ENCODE data around the gene CLEC20A.

The CLEC20A gene

DNA sequence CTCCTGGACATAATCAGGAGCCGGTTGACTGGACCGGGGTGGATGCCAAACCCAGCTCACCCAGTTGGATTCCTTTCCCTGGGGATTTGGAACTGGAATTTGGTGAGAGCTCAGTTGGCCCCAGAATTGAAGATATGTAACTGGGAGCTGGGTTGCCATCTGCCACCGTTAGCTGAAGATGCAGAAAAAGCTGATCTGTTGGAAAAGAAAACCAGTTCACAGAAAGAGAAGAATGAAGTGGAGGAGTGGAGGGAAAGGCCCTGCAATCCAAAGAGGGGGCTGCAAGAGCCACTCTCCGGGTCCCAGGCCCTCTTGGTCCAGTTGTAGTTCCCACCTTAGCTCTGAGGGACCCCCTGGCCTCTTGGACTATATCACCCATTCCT is 32.2 kb upstream of the CLEC20A start:
- H3K4me1 ChIP-seq (ENCODE audit: low read depth, poor library complexity, severe bottlenecking) = peaks cover 12% of the 10 kb centered on the region
- H4K20me1 ChIP-seq (ENCODE audit: insufficient read depth) = no peaks in the 10 kb centered on the region
- H2AFZ ChIP-seq (ENCODE audit: low read depth) = no peak overlapping the region
- TF ChIP-seq, protein P1, sequence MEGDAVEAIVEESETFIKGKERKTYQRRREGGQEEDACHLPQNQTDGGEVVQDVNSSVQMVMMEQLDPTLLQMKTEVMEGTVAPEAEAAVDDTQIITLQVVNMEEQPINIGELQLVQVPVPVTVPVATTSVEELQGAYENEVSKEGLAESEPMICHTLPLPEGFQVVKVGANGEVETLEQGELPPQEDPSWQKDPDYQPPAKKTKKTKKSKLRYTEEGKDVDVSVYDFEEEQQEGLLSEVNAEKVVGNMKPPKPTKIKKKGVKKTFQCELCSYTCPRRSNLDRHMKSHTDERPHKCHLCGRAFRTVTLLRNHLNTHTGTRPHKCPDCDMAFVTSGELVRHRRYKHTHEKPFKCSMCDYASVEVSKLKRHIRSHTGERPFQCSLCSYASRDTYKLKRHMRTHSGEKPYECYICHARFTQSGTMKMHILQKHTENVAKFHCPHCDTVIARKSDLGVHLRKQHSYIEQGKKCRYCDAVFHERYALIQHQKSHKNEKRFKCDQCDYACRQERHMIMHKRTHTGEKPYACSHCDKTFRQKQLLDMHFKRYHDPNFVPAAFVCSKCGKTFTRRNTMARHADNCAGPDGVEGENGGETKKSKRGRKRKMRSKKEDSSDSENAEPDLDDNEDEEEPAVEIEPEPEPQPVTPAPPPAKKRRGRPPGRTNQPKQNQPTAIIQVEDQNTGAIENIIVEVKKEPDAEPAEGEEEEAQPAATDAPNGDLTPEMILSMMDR (conservative IDR thresholded peaks at IDR 0.05; ENCODE audit: low read depth, low read length) = no peak
- no peak overlapping the region for H3K4me3 ChIP-seq (IDR thresholded peaks at IDR 0.05; ENCODE audit: insufficient read depth, low read depth, low read length)
- no peaks in the 10 kb centered on the region for H3K79me2 ChIP-seq (ENCODE audit: insufficient read depth, low read depth)
- H3K36me3 ChIP-seq (ENCODE audit: insufficient read depth) = no peaks in the 10 kb centered on the region
- H3K27me3 ChIP-seq (ENCODE audit: insufficient read depth, low read depth) = no peaks in the 10 kb centered on the region
- H3K9ac ChIP-seq = no peak overlapping the region
- H3K27ac ChIP-seq = no peak overlapping the region
- H3K4me2 ChIP-seq = no peak overlapping the region

DNA sequence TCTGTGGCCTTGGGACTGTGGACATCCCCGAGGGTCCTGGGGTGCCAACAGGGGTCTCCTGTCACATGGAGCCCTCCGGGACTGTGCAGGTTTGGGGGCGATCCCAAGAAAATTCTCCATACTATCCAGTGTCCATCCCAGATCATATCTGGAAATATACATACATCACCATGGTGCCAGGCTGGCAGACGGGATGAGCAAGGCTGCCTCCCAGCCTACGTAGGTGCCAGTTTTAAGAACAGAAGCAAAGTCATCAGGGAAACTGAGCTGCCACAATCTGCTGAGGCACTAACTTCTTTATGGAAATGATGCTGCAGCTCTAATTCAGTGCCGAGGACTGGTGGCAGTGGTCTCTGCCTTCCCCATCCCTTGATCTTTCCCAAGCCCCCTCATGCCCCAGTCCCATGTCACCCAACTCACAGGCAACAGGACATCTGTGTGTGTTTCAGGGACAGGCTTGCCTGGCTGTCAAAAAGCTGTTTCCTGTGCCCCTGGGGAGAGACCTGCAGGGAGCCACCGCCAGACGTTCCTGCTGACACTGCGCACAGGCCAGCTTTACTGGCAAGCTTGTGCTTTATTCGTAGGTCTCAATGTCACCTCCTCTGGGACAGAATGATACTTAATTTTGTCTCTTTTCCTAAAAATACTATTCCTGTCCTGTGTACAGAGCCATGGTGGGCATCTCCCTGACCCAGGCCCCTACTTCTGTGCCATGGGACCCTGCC is 31.6 kb upstream of the CLEC20A start:
- H4K20me1 ChIP-seq (ENCODE audit: insufficient read depth) = no peaks in the 10 kb centered on the region
- H3K27ac ChIP-seq = no peak overlapping the region
- H3K4me3 ChIP-seq (IDR thresholded peaks at IDR 0.05; ENCODE audit: insufficient read depth, low read depth, low read length) = no peak overlapping the region
- no peak overlapping the region for H3K4me2 ChIP-seq
- H3K36me3 ChIP-seq (ENCODE audit: insufficient read depth) = no peaks in the 10 kb centered on the region
- no peaks in the 10 kb centered on the region for H3K79me2 ChIP-seq (ENCODE audit: insufficient read depth, low read depth)
- no peaks in the 10 kb centered on the region for H3K27me3 ChIP-seq (ENCODE audit: insufficient read depth, low read depth)
- TF ChIP-seq, protein P1 (conservative IDR thresholded peaks at IDR 0.05; ENCODE audit: low read depth, low read length) = no peak
- peaks cover 8% of the 10 kb centered on the region for H3K4me1 ChIP-seq (ENCODE audit: low read depth, poor library complexity, severe bottlenecking)
- no peak overlapping the region for H3K9ac ChIP-seq
- no peak overlapping the region for H2AFZ ChIP-seq (ENCODE audit: low read depth)

DNA sequence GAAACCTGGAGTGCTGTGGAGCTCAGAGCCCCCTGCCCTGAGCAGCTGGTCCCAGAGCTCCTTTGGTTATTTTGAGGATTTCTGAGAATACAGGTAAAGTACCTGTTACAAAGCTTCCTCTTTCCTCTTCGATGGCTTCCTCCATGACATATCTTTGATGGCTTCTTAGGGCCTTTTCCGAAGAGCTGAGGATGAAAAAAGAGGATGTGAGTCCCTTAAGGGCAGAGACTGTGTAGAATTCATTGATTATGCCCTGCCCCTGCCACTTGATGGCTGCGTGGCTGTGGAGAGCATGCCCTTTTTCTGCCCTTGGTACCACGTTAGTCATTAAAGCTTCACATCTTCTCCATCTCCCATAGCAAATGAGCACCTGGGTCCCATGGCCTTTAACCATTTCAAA is 30.4 kb upstream of the CLEC20A start:
- Histone ChIP-seq H3K79me2 (ENCODE audit: insufficient read depth, low read depth) (no peaks in the 10 kb centered on the region), H3K27me3 (ENCODE audit: insufficient read depth, low read depth) (no peaks in the 10 kb centered on the region), H3K4me3 (IDR thresholded peaks at IDR 0.05; ENCODE audit: insufficient read depth, low read depth, low read length) (no peak overlapping the region), H3K9ac (no peak overlapping the region), H3K36me3 (ENCODE audit: insufficient read depth) (no peaks in the 10 kb centered on the region), H3K27ac (no peak overlapping the region), H3K4me2 (no peak overlapping the region), H3K4me1 (ENCODE audit: low read depth, poor library complexity, severe bottlenecking) (peaks cover 3% of the 10 kb centered on the region), H4K20me1 (ENCODE audit: insufficient read depth) (no peaks in the 10 kb centered on the region), H2AFZ (ENCODE audit: low read depth) (no peak overlapping the region)
- TF ChIP-seq, protein P1 (conservative IDR thresholded peaks at IDR 0.05; ENCODE audit: low read depth, low read length) = no peak

DNA sequence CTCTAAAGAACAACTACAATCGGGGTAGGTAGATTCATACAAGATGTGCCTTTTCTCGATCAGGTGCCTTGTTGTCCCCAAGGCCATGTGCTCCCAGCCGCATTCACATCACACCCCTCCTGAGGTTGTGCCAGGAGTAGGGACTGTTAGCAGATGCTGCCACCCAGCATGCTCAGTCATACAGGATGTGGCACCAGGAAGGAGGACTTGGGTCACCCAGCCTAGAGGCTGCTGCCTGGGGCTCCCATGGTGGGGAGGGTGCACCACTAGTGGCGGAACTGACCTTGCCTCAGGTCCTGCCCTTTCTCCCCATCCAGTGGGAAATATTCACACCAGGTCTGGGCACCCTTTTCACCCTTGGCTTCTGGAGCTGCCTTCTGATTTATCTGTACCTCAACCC is 24.5 kb upstream of the CLEC20A start:
- H3K27me3 ChIP-seq (ENCODE audit: insufficient read depth, low read depth) = no peaks in the 10 kb centered on the region
- TF ChIP-seq, protein P1 (conservative IDR thresholded peaks at IDR 0.05; ENCODE audit: low read depth, low read length) = no peak
- no peaks in the 10 kb centered on the region for H3K36me3 ChIP-seq (ENCODE audit: insufficient read depth)
- no peak overlapping the region for H3K4me2 ChIP-seq
- no peak overlapping the region for H3K9ac ChIP-seq
- no peaks in the 10 kb centered on the region for H3K79me2 ChIP-seq (ENCODE audit: insufficient read depth, low read depth)
- no peaks in the 10 kb centered on the region for H4K20me1 ChIP-seq (ENCODE audit: insufficient read depth)
- no peak overlapping the region for H2AFZ ChIP-seq (ENCODE audit: low read depth)
- H3K4me1 ChIP-seq (ENCODE audit: low read depth, poor library complexity, severe bottlenecking) = no peaks in the 10 kb centered on the region
- no peak overlapping the region for H3K4me3 ChIP-seq (IDR thresholded peaks at IDR 0.05; ENCODE audit: insufficient read depth, low read depth, low read length)
- H3K27ac ChIP-seq = no peak overlapping the region
